Hepatic stellate cell (primary cell): ENCODE results near the gene C14orf180.

Experiments used
- DNase-seq: peaks from one replicate; pipeline ENCODE4 v3.0.0; 2011; ENCODE audit warnings: low spot score

Gene C14orf180

GRCh38 chr14:104550340-104550860, 29.2 kb upstream of the C14orf180 start:
- DNase-seq, result no peak

DNA sequence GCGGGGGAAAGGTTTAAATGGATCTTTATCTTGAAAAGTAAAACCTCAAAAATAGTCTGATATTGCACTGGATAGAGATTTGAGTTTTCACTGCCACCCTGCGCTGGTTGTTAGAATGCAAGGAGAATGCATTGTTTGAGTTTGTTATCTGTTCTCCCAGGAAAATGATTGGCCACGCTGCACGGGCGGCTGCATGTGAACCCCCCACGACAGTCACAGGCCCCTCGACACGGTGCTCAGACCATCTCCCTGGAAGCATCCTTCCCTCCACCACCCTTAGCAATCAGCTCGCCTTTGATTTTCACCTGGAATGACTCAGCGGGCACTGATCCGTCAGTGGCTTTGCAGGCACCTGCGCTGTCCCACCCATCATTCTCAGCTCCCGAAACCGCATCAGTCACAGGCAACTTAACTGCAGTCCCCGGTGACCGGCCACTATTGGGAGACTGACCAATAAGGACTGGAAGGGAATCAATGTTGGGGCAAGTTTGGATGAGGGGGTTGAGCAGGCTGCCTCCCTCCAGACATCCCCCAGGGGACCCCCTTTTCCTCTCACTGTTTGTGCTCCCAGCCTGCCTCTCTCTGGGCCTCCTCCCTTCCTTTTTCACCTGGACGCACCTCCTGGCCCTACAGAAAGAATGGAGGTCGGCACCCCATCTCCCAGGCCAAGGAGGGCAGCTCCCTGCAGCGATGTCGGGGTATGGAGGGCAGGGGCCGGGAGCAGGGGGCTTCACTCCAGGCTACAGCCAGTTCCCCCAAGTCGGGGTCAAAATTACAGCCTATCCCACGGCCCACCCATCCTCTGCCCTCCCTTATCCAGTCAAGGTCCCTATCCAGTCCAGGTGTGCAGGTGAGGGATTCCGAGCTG, 28.5 kb upstream of the C14orf180 start:
- DNase-seq, result no peak

GRCh38 chr14:104551851-104552737, 27.5 kb upstream of the C14orf180 start:
- no peak for DNase-seq

GRCh38 chr14:104552738-104553125, 26.8 kb upstream of the C14orf180 start:
- DNase-seq, result no peak

DNA sequence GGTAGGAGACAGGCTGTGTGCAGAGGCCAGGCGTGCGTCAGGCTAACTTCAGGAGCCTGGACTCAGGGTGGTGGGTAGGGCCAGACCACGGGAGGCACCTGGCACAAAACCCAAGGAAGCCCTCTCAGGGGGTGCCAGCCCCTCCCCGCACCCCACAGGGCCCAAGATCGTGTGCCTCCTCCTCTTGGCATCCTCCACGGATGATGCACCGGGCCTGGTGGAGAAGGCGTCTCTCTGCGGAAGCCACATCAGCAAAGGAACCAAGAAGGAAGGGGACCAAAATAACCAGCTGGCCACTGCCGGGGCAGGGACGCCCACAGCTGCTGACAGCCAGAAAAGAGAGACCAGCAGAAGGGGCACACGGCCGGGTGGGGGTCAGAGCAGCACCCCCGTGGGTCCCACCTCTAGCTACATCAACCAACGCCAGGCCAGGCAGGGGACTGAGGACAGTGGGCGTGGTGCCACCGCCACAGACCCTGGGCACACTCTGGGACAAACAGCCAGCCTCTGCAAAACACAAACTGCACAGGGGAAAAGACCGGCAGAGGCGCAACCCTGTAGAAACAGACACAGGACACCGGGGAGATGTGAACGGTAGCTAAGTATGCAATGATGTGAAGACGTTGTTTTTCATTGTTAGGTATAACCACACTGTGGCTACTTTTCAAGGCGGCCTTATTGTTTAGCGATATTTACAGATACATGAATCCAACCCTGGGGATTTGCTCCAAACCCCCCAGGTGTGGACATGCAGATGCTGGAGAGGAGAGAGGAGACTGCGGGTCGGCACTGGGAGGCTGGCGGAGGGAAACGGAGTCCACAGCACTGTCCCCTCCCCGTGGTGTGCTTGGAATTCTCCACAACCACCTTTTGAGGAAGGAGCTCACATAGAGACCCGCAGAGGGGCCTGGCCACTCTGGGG, 26.1 kb upstream of the C14orf180 start:
- no peak for DNase-seq

- no peak for DNase-seq
Observed at GRCh38 chr14:104554088-104554607, 25.4 kb upstream of the C14orf180 start.

DNA sequence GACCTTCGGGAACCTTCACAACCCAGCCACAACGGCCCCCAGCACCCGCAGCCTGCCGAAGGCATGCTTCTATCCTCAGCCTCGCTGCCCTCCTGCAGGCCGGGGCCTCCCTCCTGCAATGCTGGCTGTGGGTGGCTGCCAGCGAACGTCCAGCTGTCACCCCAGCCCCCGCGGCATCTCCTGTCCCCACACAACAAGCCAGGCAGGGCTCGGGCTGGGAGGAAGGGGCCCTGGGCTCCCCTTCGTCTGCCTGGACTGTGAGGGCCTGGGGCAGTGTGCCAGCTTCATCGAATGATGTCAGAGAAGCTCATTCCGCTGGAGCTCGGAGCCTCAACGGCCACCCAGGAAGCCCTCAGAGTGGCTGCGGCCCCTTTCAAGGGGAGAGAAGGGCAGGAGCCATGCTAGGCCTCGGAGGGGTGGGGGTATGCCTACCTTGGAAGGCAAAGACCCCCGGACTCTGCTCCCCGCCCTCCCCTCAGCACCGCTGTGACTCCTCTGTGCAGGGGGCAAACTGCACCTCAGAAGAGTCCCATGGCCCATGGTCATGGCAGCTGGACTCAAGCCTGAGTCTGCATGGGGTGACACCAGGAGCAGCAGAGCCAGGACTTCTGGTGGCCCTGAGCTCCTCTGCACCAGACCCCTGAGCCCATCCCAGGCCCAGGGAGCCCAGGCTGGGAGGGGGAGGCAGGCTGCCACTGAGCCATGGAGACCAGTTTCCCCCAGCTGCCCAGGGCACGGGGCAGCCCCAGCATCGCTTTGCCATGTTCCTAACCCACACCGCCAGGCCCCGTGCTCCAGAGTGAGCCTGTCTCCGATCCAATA, 24.7 kb upstream of the C14orf180 start:
- DNase-seq, result no peak

- DNase-seq, result no peak
Observed at GRCh38 chr14:104555430-104556255, 23.9 kb upstream of the C14orf180 start.

DNA sequence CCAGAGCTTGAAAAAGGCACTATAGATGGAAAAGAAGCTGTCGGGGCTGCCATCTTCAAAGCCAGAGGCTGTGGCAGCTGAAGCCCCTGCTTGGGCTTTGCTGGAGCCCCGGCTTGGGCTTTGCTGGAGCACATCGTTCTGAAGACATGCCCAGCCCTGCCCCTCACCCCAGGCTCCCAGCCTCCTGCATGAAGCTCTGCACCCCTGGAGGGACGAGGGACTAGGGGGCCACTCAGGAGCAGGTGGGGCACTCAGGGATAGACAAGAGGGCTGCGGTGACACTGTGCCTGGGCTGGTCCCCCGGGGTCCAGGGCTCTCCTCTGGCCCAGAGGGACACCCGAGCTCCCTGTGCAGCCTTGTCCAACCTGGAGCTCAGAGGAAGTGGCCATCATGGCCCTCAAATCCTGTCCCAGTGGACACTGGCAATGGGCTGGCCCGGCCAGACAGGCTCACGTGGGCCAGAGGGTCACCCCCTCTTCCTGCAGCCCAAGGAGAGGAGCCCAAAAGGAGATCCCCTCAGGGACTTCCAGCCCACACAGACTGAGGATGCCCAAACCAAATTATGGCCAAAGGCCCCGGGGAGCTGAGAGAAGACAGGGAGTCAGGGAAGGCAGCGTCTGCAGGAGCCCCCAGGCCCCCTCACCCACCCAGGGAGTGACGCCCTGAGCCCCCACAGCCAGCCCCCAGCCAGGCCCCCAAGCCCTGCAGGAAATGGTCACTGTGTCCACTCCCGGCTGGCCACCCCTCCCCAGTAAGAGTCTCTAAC, 23.1 kb upstream of the C14orf180 start:
- DNase-seq, result no peak

- no peak for DNase-seq
Observed at GRCh38 chr14:104557086-104557485, 22.5 kb upstream of the C14orf180 start.

- DNase-seq, result no peak
Observed at GRCh38 chr14:104557766-104558165, 21.8 kb upstream of the C14orf180 start.

DNA sequence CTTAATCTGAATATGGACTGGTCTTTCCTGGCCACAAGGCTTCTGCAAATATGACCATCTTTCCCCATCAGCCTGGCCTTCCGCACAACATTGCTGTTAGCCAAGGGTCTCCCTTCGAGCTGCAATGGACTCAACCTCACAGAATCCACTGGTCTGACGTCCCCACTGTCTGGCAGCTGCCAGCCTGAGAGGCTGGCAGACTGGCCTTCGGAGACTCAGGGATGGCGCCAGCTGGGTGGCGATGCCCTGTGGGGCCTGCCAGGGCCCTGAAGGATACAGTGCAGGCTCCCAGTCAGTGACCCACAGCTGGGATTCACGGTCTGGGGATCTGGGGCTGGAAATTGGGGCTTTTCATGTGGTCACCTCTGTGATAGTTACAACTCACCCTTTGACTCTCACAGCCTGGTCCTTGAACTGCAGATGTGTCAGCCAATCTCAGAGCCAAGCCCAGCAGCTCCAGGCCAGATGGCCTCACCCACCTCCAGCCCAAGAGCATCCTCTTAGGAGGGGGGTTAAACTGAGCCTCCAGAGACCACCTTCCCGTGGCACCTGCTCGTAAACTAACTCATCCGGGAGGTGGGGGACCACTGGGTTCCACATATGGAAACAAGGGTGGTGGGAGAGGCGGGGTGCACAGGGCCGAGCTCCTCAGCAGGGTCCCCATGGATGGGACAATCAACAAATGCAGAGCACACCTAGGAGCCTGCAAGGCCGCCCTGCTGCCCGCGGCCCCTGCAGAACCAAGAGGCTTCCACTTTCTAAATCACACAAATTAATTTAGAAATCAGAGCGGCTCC, 21.1 kb upstream of the C14orf180 start:
- DNase-seq, result no peak

GRCh38 chr14:104559028-104559803, 20.3 kb upstream of the C14orf180 start:
- no peak for DNase-seq

DNA sequence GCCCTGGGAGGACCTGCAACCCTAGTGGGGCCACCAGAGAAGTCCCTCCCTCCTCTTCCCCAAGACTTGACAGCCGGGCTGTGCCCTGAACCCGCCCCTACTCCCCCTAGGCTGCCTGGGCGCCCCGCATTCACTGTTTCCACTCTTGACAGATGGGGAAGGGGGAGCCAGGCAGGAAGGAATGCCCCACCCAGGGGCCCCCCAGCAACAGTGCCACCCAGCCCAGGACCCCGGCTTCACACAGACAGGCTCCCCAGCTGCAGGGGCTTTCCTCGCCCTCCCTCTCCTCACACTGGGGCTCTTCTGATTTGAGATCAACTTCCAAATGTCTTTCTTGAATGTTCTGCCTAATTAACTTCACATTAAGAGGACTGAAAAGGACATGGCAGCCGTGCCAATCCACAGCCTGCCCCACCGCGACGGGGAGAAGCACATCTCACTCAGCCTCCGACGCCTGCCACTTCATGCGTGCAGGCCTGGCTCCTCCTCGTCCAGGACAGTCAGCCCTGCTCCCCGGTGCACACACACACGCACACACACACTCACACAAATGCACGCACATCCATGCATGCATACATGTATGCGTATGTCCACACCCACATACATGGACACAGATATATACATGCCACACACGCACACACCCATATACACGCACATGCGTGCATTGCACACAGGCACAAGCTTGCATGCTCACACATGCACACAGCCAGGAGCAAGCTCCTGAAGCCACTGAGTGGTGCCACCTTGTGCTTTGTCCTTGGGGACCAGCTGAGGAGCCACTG, 19.6 kb upstream of the C14orf180 start:
- no peak for DNase-seq

DNA sequence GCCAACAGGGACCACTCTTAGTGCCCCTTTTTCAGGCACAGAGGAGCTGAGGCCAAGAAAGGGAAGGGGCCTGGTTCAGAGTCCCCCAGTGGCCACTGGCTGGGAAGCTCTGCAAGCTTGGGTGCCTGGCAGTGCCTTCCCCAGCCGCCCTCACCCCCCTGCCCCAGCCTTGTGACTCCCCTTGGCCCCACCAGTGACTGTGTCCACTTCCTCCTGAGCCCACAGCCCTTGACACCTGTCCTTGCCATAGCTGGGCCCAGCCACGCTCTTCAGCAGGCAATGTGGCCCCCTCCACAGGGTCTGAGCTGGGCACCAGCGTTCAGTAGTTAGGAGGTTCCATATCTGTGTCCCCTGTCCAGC, 19.0 kb upstream of the C14orf180 start:
- no peak for DNase-seq

DNA sequence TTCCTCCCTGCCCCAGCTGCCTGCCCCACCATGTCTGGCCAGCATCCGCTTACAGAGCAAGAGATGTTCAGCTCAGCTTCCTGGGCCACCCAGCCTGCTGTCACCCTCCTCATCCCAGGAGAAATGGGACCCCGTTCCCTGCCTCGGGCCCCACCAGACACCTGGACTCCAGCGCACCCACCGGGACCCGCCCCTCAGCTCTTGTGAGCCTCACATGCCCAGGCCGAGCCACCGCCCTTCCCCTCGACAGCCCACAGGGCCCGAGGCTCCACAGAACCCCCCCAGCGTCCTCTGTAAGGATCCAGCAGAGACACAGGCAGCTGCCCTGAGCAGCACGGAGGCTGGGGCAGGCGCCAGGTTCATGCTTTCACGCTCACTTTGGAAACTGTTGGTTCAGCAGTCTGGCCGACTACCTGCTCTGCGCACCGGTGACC, 18.4 kb upstream of the C14orf180 start:
- no peak for DNase-seq
